GM21786 (cell line): ENCODE results near the gene PEAR1.
"Not testable (repeated sequence)": the region's sequence is repeated elsewhere in the genome, so short reads cannot be mapped to it uniquely, and the experiment has no call there.

Experiments used
- ATAC-seq: cut with Tn5 transposase; IDR thresholded peaks from one replicate; pipeline ENCODE4 v1.9.1; 2021; ENCODE audit not compliant: unreplicated experiment

The PEAR1 gene

DNA sequence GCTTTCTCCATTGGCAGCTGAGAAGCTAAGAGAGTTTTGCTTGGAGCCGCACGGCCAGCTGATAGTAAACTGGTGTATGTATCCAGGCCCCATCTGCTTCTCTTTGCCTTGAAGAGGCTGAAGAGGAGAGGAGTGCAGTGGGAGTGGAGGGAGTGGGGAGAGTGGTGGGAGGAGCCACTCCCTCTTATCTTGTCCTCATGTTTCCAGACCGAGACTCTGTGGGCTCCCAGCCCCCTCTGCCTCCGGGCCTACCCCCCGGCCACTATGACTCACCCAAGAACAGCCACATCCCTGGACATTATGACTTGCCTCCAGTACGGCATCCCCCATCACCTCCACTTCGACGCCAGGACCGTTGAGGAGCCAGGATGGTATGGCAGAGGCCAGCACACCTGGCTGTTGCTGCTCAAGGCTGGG, 20.9 kb downstream of the PEAR1 start:
- ATAC-seq, result no peak

DNA sequence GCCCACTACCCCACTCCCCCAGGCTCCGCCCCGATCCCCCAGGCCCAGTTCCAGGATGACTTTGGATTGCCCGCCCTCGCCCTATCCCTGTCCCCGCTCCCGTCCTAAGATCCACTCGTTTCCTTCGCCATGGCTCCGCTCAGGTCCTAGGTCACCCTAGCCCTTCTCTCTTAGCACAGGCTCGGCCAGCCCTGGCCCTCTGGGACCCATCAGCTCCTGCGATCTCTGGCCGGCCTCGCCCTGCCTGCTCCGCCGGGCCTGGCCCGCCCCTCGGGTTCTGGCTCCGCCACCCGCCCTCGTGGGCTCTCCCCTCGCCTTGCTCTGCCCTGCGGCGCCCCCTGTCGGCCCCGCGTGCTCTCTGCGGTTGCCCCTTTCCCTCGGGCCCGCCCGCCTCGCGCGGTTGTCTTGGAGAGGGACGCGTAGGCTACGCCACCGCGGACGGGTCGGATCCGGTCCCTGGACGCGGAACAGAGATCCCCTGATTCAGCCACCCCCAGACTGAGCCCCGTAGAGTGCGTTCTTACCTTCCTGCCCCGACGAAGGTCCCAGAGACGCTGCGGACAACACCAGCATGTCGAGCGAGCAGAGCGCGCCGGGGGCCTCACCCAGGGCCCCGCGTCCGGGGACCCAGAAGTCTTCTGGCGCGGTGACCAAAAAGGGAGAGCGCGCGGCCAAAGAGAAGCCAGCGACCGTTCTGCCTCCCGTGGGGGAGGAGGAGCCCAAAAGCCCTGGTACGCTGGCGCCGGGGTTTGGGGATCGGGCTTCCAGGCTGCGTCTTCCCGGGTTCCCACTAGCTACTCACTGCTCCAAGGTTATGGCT, 26.9 kb downstream of the PEAR1 start, which contains the start of gene LRRC71:
TSS of gene LRRC71 (plus strand) at position 400 of the 820 bp plus-strand sequence. CDS start at position 572, 172 bp downstream.
- no peak for ATAC-seq

DNA sequence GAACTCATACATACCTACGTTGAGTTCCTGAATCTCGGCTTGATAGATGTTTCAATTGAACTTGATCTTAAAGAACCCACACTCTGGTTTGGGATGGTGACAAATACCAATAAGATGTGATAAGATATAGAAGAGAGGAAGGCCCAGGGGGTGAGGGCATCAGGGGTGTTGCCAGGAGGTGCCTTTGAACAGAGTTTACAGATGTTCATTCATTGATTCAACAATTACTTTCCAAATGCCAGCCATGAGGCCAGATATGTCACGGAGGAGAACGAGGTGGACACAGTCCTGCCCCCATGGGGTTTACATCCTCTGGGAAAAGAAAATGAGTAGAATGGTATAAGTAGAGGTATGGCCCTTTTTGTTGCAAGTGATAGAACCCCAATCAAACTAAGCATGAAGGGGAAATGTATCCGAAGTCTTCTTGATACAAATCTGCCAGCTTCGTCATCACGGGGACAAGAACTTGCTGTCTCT, 27.6 kb downstream of the PEAR1 start:
- no peak for ATAC-seq

DNA sequence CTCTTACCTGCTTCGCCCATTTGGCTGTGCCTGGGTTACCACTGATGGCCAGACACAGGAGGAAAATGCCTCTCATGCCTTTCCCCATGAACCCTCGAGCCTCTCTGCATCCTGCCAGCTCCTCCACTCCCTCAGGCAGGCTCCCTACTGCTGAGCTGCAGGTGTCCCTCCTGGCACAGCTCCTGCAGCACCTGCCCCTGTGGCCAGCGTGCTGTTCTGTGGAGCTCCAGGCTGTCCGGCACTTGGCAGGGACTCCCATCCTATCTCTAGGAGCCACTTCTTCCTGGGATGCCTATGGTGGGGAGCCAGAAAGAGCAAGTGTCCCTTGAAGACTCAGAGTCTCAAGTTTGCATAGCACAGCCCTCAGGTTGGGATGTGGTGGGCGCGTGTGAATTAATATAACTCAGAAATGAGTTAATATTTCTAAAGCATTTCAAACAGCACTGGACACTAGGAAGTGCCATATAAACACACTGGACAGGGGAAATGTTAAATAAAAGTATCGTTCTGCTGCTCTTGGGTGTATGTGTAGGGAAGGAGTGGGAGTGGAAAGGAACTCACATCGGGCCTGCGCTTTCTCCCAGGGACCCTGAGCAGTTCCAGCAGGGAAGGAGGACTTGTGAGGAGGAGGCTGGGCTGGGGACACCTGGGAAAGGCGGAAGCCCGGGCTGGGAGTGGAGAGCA, 29.6 kb downstream of the PEAR1 start:
- ATAC-seq, result no peak

DNA sequence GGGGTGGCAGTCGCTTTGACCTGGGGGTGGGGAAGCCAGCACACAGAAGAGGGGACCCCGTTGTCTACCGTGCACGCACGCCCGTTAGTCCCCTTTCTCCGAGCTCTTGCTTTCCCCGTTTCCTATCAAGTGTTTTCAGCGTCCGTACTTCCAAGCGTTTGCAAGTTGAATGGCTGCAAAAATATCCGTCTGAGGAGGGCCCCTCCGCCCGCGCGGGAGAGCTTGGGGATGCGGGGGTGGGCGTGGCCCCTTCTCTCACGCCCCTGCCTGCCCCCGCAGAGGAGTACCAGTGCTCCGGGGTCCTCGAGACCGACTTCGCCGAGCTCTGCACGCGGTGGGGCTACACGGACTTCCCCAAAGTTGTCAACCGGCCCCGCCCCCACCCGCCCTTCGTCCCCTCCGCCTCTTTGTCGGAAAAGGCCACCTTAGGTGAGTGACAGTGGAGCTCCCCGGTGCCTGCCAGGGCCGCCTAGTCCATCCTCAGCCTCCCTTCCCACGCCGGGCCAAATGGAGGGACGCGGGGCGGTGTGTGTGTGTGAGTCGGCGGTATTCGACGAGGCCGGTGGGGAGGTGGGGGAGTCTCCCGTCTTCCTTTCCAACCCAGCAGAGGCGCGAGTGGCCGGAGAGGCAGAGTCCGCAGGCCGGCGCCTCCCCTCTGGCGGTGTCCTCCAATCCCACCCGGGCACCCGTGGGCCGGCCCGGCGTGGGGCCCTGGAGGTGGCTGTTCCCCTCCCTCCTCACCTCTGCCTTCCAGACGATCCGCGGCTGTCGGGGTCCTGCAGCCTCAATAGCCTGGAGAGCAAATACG, 30.4 kb downstream of the PEAR1 start:
- no peak for ATAC-seq

DNA sequence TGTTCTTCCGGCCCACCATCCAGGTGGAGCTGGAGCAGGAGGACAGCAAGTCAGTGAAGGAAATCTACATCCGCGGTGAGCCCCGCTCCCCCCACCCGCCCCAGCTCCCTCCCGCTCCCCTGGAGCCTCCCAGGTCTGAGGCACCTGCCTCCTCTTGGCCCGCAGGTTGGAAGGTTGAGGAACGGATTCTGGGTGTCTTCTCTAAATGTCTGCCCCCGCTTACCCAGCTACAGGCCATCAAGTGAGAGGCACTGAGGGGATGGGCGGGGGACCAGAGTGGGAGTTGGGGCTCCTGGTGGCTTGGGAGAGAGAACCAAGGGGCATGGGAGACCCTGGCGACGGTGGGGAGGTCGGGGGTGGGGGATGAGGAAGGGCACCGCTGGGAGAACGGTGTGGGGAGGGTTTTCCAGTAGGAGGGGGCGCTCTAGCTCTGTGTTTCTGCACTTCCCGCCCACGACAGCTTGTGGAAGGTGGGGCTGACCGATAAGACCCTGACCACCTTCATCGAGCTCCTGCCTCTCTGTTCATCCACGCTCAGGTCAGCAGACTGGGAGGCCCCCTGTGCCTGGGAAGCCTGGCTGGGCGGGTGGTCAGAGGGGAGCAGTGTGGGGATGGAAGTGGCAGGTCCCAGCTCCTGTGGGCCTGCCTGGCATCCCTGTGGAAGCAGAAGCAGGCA, 31.1 kb downstream of the PEAR1 start:
- ATAC-seq, result no peak

DNA sequence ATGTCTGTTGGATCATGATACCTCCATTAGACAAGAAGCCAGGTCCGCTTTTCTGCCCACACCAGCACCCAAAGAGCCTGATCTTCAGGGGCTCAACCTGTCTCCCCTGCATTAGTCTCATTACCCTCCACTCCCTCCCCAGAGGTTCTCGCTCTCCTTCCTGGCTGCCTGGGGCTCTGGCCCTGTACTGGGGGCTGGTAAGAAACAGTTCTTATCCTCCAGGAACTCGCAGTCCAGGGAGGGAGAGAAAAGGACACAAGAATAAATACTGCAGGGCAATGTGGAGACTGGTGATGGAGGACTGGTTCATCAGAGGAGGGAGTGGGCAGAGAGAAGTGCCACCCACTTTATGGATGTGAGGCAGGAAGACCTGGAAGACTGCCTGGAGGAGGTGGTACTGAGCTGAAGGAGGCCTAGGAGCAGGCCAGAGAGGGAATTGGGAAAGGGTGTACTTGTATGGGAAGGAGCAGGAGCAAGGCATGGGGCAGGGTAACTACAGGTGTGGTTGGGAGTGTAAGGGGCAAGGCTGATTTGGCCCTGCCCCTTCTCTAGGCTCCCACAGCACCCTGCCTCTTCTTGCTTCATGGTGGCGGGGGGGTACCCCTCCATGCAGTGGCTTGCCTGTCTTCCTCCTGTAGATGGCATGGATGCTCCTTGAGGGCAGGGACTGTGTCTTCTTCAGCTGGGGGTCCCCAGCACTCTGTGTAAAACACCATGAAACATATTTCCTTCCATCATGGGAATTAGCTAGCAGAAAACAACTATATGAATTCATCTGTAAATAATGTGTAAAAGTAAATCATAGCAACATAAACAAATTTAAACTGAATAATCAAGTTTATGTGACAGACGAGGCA, 31.9 kb downstream of the PEAR1 start:
- no peak for ATAC-seq

DNA sequence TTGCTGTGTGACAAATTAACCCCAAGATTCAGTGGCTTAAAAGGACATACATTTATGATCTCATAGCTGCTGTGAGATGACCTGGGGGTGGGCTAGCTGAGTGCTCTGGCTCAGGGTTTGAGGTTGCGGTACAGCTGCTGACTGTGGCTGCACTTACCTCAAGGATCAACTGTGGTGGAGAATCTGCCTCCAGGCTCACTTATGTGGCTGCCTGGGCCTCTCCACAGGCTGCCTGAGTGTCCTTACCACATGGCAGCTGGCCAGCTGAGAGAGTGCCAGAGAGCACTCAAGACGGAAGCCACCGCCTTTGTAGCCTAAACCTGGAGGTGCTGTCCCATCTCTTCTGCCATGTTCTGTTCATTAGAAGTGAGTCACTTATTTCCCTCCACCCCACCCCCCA, 32.7 kb downstream of the PEAR1 start:
- no peak for ATAC-seq

DNA sequence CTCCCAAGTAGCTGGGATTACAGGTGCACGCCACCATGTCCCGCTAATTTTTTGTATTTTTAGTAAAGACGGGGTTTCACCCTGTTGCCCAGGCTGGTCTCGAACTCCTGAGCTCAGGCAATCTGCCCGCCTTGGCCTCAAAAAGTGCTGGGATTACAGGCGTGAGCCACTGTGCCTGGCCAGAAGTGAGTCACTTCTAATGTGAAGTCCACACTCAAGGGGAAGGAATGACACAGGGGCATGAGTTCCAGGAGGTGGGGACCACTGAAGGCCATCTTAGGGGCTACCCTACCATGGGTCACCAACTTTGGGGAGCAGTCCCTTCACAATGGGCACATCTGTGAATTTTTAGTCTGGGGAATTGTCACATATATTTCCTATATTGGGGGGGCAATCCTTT, 33.2 kb downstream of the PEAR1 start:
- not testable (repeated sequence) for ATAC-seq

DNA sequence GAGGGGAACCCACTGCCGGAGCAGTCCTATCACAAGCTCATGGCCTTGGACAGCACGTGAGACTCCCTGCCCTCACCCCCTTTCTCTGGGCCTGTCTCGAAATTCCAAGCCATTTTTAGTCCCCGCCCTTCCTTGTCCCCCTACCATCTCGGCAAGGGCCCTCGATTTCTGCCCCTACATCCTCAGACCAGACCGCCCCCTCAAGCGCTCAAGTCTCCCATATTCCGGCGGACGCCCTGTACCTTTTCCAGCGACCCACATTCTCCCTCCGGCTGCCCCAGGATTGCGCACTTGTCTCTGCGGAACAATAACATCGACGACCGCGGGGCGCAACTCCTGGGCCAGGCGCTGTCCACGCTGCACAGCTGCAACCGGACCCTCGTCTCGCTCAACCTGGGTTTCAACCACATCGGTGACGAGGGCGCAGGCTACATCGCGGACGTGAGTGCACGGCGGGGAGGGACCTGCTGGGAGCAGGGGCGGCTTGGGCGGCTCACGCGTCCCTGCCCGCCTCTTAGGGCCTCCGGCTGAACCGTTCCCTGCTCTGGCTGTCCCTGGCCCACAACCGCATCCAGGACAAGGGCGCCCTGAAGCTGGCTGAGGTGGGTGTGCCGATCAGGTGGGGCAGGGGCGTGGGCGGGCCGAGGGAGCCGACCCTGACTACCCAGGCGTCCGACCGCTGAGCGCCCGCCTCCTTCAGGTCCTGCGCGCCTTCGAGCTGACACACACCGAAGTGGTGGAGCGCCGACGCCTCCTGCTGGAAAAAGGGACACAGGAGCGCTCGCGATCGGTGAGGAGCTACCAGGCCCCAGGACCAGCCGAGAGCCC, 33.9 kb downstream of the PEAR1 start:
- ATAC-seq, result no peak

DNA sequence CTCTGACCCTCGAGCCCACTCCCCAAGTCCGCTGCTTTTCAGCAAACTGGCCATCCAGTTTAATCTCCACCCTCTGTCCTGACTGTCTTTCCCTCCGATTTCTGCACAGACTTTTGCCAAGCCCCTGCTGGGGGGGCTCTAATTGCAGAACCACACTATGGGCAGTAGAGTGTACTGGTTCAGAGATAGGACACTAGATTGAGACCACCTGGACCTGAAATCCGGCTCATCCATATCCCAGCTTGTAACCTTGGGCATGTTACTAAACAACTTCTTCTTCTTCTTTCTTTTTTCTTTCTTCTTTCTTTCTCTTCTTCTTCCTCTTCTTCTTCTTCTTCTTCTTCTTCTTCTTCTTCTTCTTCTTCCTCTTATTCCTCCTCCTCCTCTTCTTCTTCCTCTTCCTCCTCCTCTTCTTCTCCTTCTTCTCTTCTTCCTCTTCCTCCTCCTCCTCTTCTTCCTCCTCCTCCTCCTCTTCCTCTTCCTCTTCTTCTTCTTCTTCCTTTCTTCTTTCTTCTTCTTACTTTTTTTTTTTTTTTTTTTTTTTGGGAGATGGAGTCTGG, 34.6 kb downstream of the PEAR1 start:
- ATAC-seq, result no peak

DNA sequence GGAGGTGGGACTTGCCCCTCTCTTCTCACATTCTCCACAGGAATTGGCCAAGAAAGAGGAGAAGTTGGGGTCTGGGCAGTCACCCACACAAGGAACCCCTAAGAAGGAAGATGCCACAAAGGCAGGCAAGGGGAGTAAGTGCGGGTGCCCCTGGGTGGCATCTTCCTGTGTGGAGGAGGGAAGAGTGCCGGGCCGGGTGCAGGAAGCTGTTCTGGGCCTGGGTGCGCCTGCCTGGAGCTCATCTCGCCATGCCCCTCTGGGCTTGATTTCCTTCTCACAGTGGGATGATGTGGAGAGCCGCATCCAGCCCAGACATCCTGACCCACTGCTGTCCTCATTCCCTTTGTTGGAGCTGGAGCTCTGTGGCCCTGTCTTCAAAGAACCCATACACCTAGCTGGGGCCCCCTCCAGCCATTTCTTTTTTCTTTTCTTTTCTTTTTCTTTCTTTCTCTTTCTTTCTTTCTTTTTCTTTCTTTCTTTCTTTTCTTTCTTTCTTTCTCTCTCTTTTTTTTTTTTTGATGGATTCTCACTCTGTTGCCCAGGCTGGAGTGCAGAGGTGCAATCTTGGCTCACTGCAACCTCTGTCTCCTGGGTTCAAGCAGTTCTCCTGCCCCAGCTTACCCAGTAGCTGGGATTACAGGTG, 36.2 kb downstream of the PEAR1 start:
- no peak for ATAC-seq

DNA sequence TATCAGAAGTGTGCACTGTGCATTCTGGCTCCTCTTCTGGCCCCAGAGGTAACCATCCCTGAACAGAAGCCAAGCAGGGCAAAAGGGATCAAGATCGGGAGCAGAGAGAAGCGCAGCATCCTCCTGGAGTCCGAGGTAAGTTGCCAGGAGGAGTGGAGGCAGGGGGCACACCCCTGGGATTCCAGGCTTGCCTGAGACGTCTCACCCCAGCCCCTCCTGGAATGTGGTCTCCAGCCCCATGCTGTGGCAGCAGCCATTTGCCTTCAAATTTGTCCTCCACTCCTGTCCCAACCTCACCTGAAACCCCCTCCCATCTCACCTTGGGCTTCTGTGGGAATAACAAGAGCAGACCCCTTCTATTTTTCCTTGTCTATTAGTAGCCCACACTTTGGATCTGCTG, 37.0 kb downstream of the PEAR1 start:
- ATAC-seq, result no peak

DNA sequence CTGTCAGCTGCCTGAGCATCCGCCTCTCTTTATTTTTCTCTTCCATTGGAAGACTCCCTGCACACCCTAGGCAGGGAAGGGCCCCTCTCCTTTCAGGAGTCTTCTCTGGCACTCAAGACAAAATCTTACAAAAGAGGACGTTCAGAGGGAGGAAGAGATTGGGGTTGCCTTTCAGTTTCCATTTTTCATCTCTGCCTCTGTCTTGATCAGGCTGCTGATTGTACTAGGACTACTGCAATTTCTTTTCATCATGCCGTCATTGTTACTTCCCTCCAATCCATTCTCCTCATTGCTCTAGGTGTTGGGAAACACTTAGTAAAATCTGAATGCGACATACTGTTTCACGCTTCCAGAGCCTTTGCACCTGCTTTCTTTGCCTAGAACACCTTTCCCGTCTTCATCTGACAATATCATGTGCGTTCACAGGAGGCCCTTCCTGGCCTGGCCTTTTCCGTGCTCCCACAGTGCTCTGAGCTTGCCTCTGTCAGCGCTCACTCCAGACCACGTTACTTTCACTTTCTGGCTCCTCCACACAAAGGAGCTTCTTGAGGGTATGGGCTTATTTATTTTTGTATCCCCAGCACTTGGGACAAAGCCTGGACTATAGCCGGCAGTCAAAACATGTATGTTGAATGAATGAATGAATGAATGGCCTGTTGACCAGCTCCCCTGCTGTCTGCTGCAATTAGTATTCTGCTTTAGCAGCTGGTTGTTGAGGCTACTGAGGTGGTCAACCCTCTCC, 37.9 kb downstream of the PEAR1 start:
- no peak for ATAC-seq

DNA sequence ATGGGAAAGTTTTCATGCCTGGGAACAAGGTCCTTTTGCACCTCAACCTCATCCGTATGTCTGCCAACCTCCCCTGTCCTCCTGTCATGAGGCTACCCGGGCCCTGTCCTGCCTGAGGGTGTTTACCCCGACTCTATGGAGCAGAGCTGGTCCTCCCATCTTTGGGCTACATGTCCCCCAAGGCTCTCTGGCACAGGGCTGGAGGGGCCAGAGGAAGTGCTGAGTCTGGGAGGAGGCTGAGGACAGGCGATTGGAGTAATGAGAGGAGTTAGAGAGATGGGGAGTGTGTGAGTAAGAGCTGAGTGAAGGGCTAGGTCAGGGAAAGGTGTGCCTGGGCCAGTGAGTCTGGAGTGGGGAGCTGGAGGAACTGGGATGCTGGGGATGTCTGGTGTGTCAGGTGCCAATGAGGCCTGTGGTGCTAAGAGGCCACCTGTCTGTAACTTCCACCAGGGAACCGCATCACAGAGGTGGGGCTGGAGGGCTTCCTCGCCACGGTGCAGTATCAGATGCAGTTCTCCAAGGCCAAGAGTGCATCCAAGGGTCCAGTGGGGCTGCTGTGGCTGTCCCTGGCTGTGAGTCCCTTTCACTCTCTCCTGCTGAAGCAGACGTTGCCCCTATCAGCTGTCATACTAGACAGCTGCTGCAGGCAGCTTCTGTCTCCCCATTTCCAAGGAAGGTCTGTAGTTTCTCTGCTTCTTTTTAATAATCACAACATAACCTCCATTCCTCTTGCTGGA, 38.6 kb downstream of the PEAR1 start:
- ATAC-seq, result no peak

DNA sequence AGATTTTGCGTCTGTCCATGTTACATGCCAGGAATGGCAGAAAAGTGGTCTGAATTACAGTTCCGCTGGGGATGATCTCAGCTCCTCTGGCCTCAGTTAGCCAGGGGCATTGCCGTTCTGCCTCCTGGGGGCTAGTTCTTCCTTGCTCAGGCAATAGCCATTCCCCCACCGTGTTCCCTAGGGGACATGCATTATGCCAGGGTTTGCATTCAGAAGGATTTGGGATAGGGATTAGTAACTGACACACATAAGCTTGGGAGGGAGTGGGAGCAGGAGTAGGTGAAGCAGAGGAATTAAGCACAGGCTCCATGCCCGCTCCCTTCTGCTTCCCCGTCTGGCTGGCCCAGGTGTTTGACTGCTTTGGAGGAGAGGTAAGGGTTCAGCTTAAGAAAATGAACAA, 39.6 kb downstream of the PEAR1 start:
- ATAC-seq, result no peak
